Measurements from ENCODE around the gene ASCL2. TPM values are rescaled to one million over a fixed set of nuclear protein-coding genes. Genes with fewer than 3 reads are reported as not detected.

ASCL2 gene
- polyA plus RNA-seq, 3 donors: 0.19 to 0.63 TPM; not detected in 1

- H3K27ac ChIP-seq (ENCODE audit: low read depth, low read length): no peak overlapping the region
- 61 to 84% (median 61%) methylated on average over 24 of the region's 24 CpGs for WGBS, 3 donors
Measured at GRCh38 chr11:2265854-2266585, 4.4 kb downstream of the ASCL2 start.

- 25 to 62% (median 28%) methylated on average over 2 of the region's 2 CpGs for WGBS, 3 donors
- H3K27ac ChIP-seq (ENCODE audit: low read depth, low read length): no peak overlapping the region
Measured at GRCh38 chr11:2265396-2265795, 5.0 kb downstream of the ASCL2 start.

GRCh38 chr11:2264366-2265053 lies 5.9 kb downstream of the ASCL2 start:
- H3K27ac ChIP-seq (ENCODE audit: low read depth, low read length): no peak overlapping the region
- 86 to 92% (median 89%) methylated on average over 22 of the region's 22 CpGs for whole genome bisulfite sequencing, 3 donors

GRCh38 chr11:2263724-2264360 lies 6.5 kb downstream of the ASCL2 start:
- 93 to 95% (median 94%) methylated on average over 13 of the region's 13 CpGs for WGBS, 3 donors
- H3K27ac ChIP-seq (ENCODE audit: low read depth, low read length): no peak overlapping the region

DNA sequence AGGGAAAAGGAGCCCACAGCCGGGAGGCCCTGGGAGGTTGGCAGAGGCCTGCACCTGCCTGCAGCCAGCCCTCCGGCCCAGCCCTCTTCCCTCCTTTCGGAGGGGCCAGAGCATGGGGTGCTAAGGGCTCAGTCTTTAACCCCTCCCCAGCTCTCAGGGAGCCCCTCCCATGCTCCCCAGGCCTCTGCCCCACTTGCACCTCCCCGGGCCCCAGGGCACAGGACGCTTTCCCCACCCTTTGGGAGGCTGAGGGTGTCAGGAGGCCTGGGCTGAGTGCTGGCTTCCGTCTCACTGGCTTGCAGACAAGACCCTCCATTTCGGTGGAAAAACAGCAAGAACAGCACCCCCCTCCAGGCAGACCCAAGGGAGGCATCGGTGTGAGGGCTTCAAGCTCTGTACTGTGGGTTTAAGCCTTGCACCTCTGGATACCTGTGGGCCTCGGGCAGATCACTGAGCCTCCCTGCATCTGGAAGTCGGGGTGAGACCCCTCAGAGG lies 7.3 kb downstream of the ASCL2 start:
- H3K27ac ChIP-seq (ENCODE audit: low read depth, low read length): no peak overlapping the region
- 65 to 89% (median 87%) methylated on average over 8 to 10 of the region's 10 CpGs for WGBS, 3 donors

DNA sequence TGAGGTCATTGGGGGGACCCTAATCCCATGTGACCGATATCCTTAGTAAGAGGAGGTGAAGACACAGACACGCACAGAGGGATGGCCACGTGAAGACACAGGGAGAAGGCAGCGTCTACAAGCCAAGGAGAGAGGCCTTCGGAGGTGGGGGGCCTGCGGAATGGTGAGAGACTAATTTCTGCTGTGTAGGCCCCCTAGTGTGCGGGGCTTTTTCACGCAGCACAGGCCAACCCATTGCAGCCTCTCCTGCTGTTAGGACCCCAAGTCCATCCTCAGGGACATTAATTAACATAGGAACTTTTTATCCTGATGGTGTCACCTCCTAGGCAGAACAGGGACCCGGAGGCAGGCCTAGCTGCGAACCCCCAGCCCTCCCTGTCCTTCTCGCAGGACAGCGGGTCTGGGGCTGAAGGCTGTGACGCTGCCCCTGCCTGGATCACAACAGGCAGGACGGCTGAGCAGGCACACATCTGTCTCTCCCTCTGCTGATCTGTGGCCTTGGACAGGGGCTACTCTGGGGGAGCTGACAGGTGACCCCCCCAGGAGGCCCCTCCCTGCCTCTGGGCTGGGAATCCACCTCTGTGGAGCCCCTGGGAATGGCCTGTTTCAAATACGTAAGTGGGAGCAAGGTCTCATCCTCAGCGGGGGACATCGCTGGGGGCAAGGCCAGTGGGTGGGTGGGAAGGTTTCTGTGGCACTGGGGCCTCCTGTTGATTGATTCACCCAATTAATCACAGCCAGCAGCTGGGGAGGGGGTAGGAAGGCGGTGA lies 7.9 kb downstream of the ASCL2 start:
- 90 to 93% (median 91%) methylated on average over 17 to 18 of the region's 18 CpGs for WGBS, 3 donors
- H3K27ac ChIP-seq (ENCODE audit: low read depth, low read length): no peak overlapping the region

DNA sequence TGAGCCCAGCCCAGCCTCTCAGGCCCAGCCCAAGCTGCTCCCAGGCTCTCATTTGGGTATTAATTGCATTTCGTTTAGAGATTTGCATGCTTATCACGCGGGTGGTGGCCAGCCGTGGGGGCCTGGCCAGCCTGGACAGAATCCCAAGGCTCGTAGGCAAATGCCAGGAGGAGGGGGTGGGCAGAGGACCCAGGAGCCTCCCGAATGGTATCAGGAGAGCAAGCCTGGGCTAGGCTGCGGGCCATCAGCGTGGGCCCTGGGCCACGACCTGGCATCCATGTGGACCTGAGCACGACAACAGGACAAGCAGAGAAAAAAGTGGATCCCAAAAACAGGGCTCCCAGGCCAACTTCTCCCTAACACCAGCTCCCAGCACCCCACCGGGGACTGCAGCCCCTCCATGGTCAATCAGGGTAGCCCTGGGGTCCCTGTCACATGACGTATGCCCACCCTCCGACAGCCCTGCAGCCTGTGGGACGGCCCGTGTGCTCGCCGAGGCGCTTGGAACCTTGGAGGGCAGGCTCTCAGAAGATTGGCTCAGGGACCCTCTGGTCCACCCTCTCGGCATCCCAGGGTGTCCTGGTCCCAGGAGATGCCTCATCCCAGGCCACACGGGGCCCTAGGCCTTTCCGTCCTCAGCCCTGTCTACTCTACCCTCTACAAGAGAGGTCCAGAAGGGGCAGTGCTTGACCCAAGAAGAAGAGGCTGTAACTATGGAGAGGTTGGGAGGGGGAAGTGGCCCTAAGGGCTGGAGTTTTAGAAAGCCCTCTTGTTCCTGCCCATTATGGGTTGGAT lies 8.8 kb downstream of the ASCL2 start:
- 79 to 89% (median 85%) methylated on average over 21 of the region's 21 CpGs for WGBS, 3 donors
- H3K27ac ChIP-seq (ENCODE audit: low read depth, low read length): no peak overlapping the region

DNA sequence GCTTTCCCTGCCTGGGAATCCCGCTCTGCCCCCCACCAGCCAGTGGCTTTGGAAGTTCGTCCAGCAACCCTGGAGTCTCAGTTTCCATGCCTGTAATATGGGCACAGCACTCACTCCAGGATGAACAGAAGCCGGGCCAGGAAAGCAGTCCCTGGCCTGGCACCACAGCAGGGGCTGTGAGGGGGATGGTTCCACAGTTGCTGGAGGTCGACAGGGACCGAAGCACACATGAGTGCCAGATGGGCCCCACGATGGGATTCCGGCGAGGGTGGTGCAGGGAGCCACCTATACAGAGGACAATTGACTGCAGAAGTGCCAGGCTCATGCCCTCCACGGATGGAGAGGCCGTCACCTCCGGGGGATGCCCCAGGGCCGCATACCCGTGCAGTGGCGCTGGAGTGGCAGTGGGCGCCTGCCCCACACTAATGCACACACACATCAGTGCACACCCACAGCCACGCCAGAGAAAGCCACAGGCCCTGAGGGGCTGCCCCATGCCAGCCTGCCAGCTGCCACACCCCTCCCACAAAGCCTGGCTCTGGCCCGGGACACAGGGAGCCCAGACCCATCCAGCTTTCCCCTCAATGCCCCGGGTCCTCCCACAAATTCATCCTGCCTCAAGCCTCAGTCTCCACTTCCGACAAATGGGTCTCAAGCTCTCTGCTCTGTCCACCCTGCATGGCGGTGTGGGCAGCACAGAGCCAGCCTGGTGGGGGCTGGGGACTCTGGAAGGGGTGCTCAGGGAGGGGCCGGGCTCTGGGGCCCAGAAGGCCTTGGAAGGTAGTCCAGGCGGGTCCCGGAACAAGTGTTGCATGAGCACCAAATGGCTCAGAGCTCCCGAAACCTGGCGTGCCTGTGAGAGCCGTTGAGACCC lies 9.7 kb downstream of the ASCL2 start:
- 81 to 91% (median 84%) methylated on average over 26 of the region's 26 CpGs for WGBS, 3 donors
- no peak overlapping the region for H3K27ac ChIP-seq (ENCODE audit: low read depth, low read length)

DNA sequence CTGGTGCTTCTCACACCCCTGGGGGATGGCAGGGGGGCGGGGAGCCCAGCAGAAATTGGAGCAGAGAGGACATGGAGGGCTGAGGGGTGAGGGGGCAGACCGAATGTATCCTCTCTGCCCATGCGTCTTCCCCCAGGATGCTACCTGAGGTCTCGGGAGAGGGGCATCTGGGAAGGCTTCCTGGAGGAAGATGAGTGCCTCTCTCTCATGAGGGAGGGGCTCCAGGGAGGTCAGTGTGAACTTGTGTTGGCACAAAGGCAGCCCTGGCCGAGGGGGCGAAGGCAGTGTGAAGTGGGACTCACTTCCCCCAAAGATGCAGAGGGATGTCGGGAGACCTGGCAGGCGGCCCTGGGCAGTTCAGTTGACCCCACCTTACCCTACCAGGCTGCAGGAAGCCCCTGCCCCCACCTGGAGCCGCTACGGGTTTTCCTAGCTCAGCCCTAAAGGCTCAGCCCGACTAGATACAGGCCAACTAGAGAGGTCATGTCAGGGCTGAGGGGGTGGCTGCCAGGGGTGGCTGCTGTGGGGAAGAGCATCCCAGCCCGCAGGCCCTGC lies 10.4 kb downstream of the ASCL2 start:
- no peak overlapping the region for H3K27ac ChIP-seq (ENCODE audit: low read depth, low read length)
- WGBS, 3 donors: 69 to 77% (median 73%) methylated on average over 12 of the region's 12 CpGs

DNA sequence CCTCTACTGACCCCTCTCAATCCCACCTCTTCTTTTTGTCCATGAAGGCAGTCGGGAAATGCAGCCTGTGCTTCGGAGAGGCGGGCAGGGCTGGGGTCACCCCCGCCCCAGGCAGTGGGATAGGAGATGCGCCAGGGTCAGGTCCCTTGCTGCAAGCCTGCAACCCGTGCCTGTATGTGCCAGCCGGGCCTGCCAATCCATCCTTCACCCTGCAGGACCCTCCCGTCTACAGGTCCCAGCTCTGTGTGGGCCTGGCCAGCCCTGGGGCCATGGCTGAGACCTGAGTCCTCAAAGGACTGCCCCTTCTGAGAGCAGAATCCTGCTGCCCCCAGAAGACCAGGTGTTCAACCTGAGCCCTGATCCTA lies 10.9 kb downstream of the ASCL2 start:
- H3K27ac ChIP-seq (ENCODE audit: low read depth, low read length): no peak overlapping the region
- 79 to 88% (median 87%) methylated on average over 8 of the region's 8 CpGs for WGBS, 3 donors

GRCh38 chr11:2258501-2259465 lies 11.6 kb downstream of the ASCL2 start:
- H3K27ac ChIP-seq (ENCODE audit: low read depth, low read length): no peak overlapping the region
- WGBS, 3 donors: 88 to 93% (median 92%) methylated on average over 29 of the region's 29 CpGs

- H3K27ac ChIP-seq (ENCODE audit: low read depth, low read length): no peak overlapping the region
- 74 to 91% (median 91%) methylated on average over 25 to 31 of the region's 31 CpGs for WGBS, 3 donors
Measured at GRCh38 chr11:2256951-2257700, 13.3 kb downstream of the ASCL2 start.

- H3K27ac ChIP-seq (ENCODE audit: low read depth, low read length): no peak overlapping the region
- WGBS, 3 donors: 81 to 87% (median 86%) methylated on average over 14 of the region's 14 CpGs
Measured at GRCh38 chr11:2256293-2256913, 14.0 kb downstream of the ASCL2 start.

- WGBS, 3 donors: 92 to 95% (median 94%) methylated on average over 6 of the region's 6 CpGs
- H3K27ac ChIP-seq (ENCODE audit: low read depth, low read length): no peak overlapping the region
Measured at GRCh38 chr11:2252018-2252417, 18.4 kb downstream of the ASCL2 start.

DNA sequence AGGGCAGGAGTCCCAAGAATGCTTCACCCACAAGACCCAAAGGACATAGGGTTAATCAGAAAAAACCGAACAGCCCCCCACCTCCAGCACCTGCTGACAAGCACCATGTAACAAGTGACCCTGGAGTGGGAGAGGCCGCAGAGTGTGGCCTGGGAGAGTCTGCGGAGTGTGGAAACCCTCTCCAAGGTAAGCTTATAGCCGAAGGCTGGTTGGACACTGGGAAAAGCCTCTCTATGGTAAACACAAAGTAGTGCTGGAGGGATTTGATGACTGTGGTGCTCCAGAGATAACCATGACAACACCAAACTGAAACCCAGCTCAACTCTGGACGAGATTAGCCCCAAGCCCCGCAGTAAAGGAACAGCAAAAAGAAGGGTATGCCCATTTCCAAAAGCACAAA lies 19.2 kb downstream of the ASCL2 start:
- WGBS, 3 donors: 93 to 96% (median 96%) methylated on average over 6 of the region's 6 CpGs
- no peak overlapping the region for H3K27ac ChIP-seq (ENCODE audit: low read depth, low read length)

Data from adipose tissue (tissue), 3 donors.